GM12891 (cell line): ENCODE data around the gene SYPL1.

Experiments
- PAX5 ChIP-seq: IDR thresholded peaks from 2 replicates; pipeline ENCODE4 v1.6.1; 2011; ENCODE audit warnings: low read length, moderate library complexity, mild to moderate bottlenecking; ENCODE audit not compliant: insufficient read depth, severe bottlenecking
- POLR2A ChIP-seq: IDR thresholded peaks from 2 replicates; pipeline ENCODE4 v1.6.1; 2011; ENCODE audit warnings: low read depth, low read length, control low read depth
- POLR2AphosphoS5 ChIP-seq: IDR thresholded peaks from 2 replicates; pipeline ENCODE4 v1.6.1; 2011; ENCODE audit warnings: low read depth, low read length, control low read depth
- SPI1 ChIP-seq: IDR thresholded peaks from 2 replicates; pipeline ENCODE4 v1.6.1; 2011; ENCODE audit warnings: low read depth, low read length, control low read depth
- TAF1 ChIP-seq: IDR thresholded peaks from 2 replicates; pipeline ENCODE4 v1.6.1; 2011; ENCODE audit warnings: low read depth, low read length, control low read depth

GRCh38 chr7:106072715-106073091, 39.4 kb downstream of the SYPL1 start:
- TF ChIP-seq POLR2A (no peak), TAF1 (no peak), POLR2AphosphoS5 (no peak), PAX5 (no peak), SPI1 (no peak)
